ENCODE measurements around the gene MPC2. TPM values are rescaled to one million over a fixed set of nuclear protein-coding genes. Genes with fewer than 3 reads are reported as not detected.
A peak's percentile ranks its signal among the peaks of the same experiment; 100 is the strongest.

Gene MPC2
- total and polyA plus RNA-seq, 3 donors from 2014 or later = 106 to 596 (median 185) TPM

DNA sequence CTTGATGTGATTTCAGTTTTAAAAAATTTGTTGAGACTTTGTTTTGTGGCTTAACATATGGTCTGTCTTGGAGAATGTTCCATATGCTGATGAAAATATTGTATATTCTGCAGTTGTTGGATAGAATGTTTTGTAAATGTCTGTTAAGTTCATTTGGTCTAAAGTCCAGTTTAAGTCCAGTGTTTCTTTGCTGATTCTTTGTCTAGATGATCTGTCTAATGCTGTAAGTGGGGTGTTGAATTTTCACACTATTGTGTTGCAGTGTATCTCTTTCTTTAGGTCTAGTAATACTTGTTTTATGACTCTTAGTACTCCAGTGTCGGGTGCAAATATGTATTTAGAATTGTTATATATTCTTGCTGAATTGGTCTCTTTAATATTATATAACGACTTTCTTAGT lies 10.9 kb upstream of the MPC2 start:
- no peaks in the 10 kb centered on the region for H3K9me3 ChIP-seq
- H3K27ac ChIP-seq = peak overlapping the region in 1 of 2 donors; percentile 16
- H3K4me1 ChIP-seq = peaks cover 3% of the 10 kb centered on the region
- H3K36me3 ChIP-seq (ENCODE audit: low read depth, missing control alignments) = no peaks in the 10 kb centered on the region
- no peak for DNase-seq
- TF ChIP-seq POLR2A (IDR thresholded peaks at IDR 0.05) = no peak
- TF ChIP-seq, protein P1, sequence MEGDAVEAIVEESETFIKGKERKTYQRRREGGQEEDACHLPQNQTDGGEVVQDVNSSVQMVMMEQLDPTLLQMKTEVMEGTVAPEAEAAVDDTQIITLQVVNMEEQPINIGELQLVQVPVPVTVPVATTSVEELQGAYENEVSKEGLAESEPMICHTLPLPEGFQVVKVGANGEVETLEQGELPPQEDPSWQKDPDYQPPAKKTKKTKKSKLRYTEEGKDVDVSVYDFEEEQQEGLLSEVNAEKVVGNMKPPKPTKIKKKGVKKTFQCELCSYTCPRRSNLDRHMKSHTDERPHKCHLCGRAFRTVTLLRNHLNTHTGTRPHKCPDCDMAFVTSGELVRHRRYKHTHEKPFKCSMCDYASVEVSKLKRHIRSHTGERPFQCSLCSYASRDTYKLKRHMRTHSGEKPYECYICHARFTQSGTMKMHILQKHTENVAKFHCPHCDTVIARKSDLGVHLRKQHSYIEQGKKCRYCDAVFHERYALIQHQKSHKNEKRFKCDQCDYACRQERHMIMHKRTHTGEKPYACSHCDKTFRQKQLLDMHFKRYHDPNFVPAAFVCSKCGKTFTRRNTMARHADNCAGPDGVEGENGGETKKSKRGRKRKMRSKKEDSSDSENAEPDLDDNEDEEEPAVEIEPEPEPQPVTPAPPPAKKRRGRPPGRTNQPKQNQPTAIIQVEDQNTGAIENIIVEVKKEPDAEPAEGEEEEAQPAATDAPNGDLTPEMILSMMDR (IDR thresholded peaks at IDR 0.05) = no peak
- WGBS, 2 donors = 83 to 88% methylated on average over 2 of the region's 2 CpGs
- no peaks in the 10 kb centered on the region for H3K27me3 ChIP-seq
- intact Hi-C loops (cut with DNase I; ENCODE audit: low total_unique reads) = no loop called here
- no peak overlapping the region for H3K4me3 ChIP-seq

DNA sequence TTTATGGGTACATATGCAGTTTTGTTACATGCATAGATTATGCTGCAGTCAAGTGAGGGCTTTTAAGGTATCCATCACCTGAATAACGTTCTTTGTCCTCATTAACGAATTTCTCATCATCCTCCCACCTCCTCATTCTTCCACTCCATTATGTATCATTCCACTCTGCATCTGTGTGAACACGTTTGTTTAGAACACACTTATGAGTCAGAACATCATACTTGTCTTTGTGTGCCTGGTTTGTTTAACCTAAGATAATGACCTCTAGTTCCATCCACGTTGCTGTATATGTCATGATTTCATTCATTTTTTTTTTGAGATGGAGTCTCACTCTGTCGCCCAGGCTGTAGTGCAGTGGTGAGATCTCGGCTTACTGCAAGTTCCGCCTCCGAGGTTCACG lies 6.7 kb upstream of the MPC2 start:
- H3K4me1 ChIP-seq = peaks cover 8% of the 10 kb centered on the region
- no peak for DNase-seq
- H3K4me3 ChIP-seq = no peak overlapping the region
- H3K36me3 ChIP-seq (ENCODE audit: low read depth, missing control alignments) = no peaks in the 10 kb centered on the region
- no peaks in the 10 kb centered on the region for H3K27me3 ChIP-seq
- intact Hi-C loops (cut with DNase I; ENCODE audit: low total_unique reads) = no loop called here
- TF ChIP-seq, protein P1 (IDR thresholded peaks at IDR 0.05) = no peak
- H3K9me3 ChIP-seq = no peaks in the 10 kb centered on the region
- 81 to 84% methylated on average over 9 of the region's 9 CpGs for WGBS, 2 donors
- H3K27ac ChIP-seq = no peak overlapping the region

DNA sequence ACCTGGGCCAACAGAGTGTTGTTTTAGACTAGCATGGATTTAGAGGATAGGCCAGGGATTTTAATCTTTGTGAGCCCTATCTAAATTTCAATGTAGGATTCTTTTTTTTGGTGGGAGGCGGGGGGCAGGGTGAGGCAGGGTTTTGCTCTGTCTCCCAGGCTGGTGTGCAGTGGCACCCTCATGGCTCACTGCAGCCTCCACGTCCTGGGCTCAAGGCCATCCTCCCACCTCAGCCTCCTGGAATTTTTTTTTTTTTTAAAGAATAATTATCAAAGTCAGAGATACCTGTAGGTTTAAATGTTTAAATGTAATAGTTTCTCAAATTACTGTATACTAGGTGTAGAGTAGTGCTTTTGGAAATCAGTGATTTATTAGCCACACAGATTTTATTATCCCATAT lies 3.4 kb upstream of the MPC2 start:
- DNase-seq = no peak
- no peak overlapping the region for H3K4me3 ChIP-seq
- peaks cover 4% of the 10 kb centered on the region for H3K4me1 ChIP-seq
- intact Hi-C loops (cut with DNase I; ENCODE audit: low total_unique reads) = no loop called here
- no peak overlapping the region for H3K27ac ChIP-seq
- WGBS, 2 donors = 78 to 79% methylated on average over 2 of the region's 2 CpGs
- H3K27me3 ChIP-seq = no peaks in the 10 kb centered on the region
- TF ChIP-seq POLR2A (IDR thresholded peaks at IDR 0.05) = no peak
- TF ChIP-seq, protein P1 (IDR thresholded peaks at IDR 0.05) = no peak
- H3K9me3 ChIP-seq = no peaks in the 10 kb centered on the region
- H3K36me3 ChIP-seq (ENCODE audit: low read depth, missing control alignments) = no peaks in the 10 kb centered on the region

DNA sequence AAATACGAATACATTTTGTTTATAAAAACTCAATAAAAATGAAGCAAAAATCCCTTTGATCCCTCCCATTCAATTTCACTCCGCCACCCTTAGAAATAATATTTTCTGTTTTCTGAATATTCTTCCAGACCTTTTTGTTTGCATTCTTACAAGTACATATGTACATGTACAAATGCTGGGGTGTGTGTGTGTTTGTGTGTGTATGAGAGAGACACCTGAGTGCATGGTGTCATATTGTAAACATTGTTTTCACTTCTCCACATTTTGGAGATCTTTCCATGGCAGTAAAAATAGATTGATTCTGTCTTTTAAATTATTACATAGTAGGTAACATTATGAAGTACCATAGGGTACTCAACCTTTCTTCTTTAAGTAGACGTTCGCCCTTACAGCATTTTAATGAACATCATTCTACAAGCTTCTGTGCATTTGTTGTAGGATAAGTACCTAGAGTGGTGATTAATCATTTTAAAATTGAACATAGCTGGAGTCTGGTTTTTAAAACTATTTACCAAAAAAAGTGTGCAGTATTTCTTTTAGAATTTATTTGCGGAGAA lies 1.3 kb upstream of the MPC2 start:
- H3K4me3 ChIP-seq = peak overlapping the region; percentile 94 to 96
- H3K36me3 ChIP-seq (ENCODE audit: low read depth, missing control alignments) = no peaks in the 10 kb centered on the region
- TF ChIP-seq POLR2A (IDR thresholded peaks at IDR 0.05) = no peak
- TF ChIP-seq, protein P1 (IDR thresholded peaks at IDR 0.05) = no peak
- peak overlapping the region; percentile 94 to 99 for H3K27ac ChIP-seq
- no peak for DNase-seq
- no peaks in the 10 kb centered on the region for H3K9me3 ChIP-seq
- intact Hi-C loops (cut with DNase I; ENCODE audit: low total_unique reads) = no loop called here
- H3K4me1 ChIP-seq = peaks cover 22% of the 10 kb centered on the region
- no peaks in the 10 kb centered on the region for H3K27me3 ChIP-seq
- 14 to 21% methylated on average over 5 of the region's 5 CpGs for WGBS, 2 donors

DNA sequence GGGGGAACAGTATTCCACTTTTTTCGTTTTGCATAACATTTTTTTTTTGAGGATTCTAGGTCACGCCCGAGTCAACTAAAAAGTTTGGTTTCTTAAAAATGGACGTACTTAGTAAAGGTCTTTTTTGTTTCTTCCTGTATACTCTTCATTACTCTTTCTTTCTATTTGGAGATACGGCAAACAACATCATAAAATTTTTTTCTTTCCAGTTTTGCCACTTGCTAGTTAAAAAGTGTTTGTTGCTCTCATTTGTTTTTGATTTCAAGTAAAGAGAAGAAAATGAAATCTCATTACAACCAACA lies 788 bp upstream of the MPC2 start:
- Histone ChIP-seq H3K4me1 (peaks cover 22% of the 10 kb centered on the region), H3K27ac (peak overlapping the region; percentile 94 to 99), H3K9me3 (no peaks in the 10 kb centered on the region), H3K36me3 (ENCODE audit: low read depth, missing control alignments) (no peaks in the 10 kb centered on the region), H3K27me3 (no peaks in the 10 kb centered on the region), H3K4me3 (peak overlapping the region; percentile 94 to 96)
- intact Hi-C loops (cut with DNase I; ENCODE audit: low total_unique reads) = no loop called here
- no peak for DNase-seq
- TF ChIP-seq POLR2A (IDR thresholded peaks at IDR 0.05) = no peak
- TF ChIP-seq, protein P1 (IDR thresholded peaks at IDR 0.05) = no peak
- 0 to 1% methylated on average over 5 of the region's 5 CpGs for WGBS, 2 donors
